GM19099 (cell line): ENCODE measurements around the gene SLC36A4.

Source experiments
- POLR2A ChIP-seq: IDR thresholded peaks from 3 replicates; pipeline ENCODE4 v1.6.1; 2011; ENCODE audit warnings: low read depth; ENCODE audit not compliant: insufficient read length; ENCODE audit errors: extremely low read depth

Gene SLC36A4

DNA sequence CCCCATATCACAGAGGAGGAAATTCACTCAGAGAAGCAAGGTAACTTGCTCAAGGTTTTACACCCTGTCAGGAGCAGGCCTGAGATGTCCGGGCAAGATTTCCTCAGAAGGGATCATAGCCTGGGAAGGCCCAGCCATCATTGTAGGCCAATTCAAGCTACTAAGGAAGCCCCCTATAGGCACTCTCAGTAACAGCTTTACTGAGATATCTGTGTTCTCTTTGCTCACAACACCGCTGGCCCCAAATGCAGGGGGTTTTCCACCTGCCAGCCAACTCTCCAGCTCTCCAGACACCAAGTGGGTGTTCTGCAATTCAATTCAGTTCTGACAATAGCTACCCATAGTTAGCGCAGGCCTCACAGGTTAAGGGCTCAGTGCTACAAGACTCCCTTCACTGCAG is 84.0 kb downstream of the SLC36A4 start:
- TF ChIP-seq POLR2A: no peak

- no peak for TF ChIP-seq POLR2A
Measured at GRCh38 chr11:93100211-93100610, 97.6 kb downstream of the SLC36A4 start.

DNA sequence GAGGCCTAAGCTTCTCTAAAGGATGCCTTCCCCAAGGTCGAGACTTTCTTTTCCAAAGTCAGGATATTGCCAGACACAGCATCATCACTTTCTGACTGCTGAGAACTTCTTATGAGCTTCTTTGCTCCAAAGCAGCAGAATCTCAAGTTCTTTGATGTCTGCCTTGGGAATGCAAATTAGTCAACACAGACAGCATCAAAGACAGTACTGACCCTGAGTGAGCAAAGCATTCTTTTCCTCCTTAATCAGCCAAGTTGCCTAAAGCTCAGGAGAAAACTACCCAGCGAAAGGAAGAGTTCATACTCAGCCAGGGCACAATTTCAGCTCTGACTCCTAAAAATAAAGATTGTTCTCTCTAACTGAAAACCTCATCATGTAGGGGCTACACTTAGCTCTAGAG is 98.0 kb downstream of the SLC36A4 start:
- no peak for TF ChIP-seq POLR2A
